Neural cell (in vitro differentiated cells): ENCODE measurements around the gene CCDC136. TPM values are rescaled to one million over a fixed set of nuclear protein-coding genes. Genes with fewer than 3 reads are reported as not detected.

ENCODE experiments used
- H2AFZ ChIP-seq: fragments of 200-600, 300-800 bp; sonication (generic), shearing (Covaris generic); 2 replicates; pipeline ENCODE4 v1.6.0; 2014; ENCODE audit warnings: low read depth, mild to moderate bottlenecking, antibody characterized with exemption, low read length, moderate library complexity
- H3F3A ChIP-seq: fragments of 200-600 bp; shearing (Covaris generic); 2 replicates; pipeline ENCODE4 v1.6.1; 2016; ENCODE audit warnings: mild to moderate bottlenecking, moderate library complexity, mixed read lengths, antibody characterized with exemption, low read length; ENCODE audit not compliant: insufficient read depth, poor library complexity, severe bottlenecking
- H3K27ac ChIP-seq: fragments of 200-600, 300-800 bp; sonication (generic), shearing (Covaris generic); 2 replicates; pipeline ENCODE4 v1.5.1; 2014; ENCODE audit warnings: mild to moderate bottlenecking, low read length, moderate library complexity
- H3K27me3 ChIP-seq: fragments of 300-800, 200-600 bp; sonication (generic), shearing (Covaris generic); 2 replicates; pipeline ENCODE4 v1.6.0; 2014; ENCODE audit warnings: mild to moderate bottlenecking, low read depth, low read length, moderate library complexity; ENCODE audit not compliant: insufficient read depth
- H3K36me3 ChIP-seq: fragments of 300-800, 200-600 bp; sonication (generic), shearing (Covaris generic); 2 replicates; pipeline ENCODE4 v1.5.1; 2014; ENCODE audit warnings: mild to moderate bottlenecking, antibody characterized with exemption, low read length, moderate library complexity; ENCODE audit not compliant: insufficient read depth
- H3K4me2 ChIP-seq: fragments of 300-800, 200-600 bp; sonication (generic), shearing (Covaris generic); 2 replicates; pipeline ENCODE4 v1.6.0; 2014; ENCODE audit warnings: mild to moderate bottlenecking, low read length
- H3K4me3 ChIP-seq: fragments of 300-800, 200-600 bp; sonication (generic), shearing (Covaris generic); 2 replicates; pipeline ENCODE4 v1.5.1; 2014; ENCODE audit warnings: mild to moderate bottlenecking, low read length, moderate library complexity
- H3K79me2 ChIP-seq: fragments of 200-600 bp; shearing (Covaris generic); replicated peaks from 2 replicates; pipeline ENCODE4 v1.6.0; 2014; ENCODE audit warnings: mild to moderate bottlenecking, low read length, moderate library complexity; ENCODE audit not compliant: insufficient read depth
- H3K9ac ChIP-seq: fragments of 300-800, 200-600 bp; sonication (generic), shearing (Covaris generic); 2 replicates; pipeline ENCODE4 v1.6.1; 2016; ENCODE audit warnings: mild to moderate bottlenecking, low read length, mixed read lengths
- H3K9me2 ChIP-seq: fragments of 200-600 bp; shearing (Covaris generic); 2 replicates; pipeline ENCODE4 v1.6.1; 2016; ENCODE audit warnings: mild to moderate bottlenecking, low read length, mixed read lengths; ENCODE audit not compliant: insufficient read depth
- H3K9me3 ChIP-seq: fragments of 200-600, 300-800 bp; sonication (generic), shearing (Covaris generic); 2 replicates; pipeline ENCODE4 v1.6.1; 2016; ENCODE audit warnings: mild to moderate bottlenecking, mixed run types, low read length, moderate library complexity, mixed read lengths
- H4K20me1 ChIP-seq: fragments of 200-600 bp; shearing (Covaris generic); 2 replicates; pipeline ENCODE4 v1.6.1; 2016; ENCODE audit warnings: mild to moderate bottlenecking, mixed run types; ENCODE audit not compliant: insufficient read depth
- CTCF ChIP-seq: fragments of 450-650 bp; IDR thresholded peaks from 2 replicates; pipeline ENCODE4 v1.5.1; 2014; ENCODE audit warnings: antibody characterized with exemption, mild to moderate bottlenecking, moderate library complexity; ENCODE audit not compliant: poor library complexity, severe bottlenecking
- EP300 ChIP-seq: fragments of 450-650 bp; conservative IDR thresholded peaks from 2 replicates; pipeline ENCODE4 v1.6.1; 2014; ENCODE audit warnings: antibody characterized with exemption, mild to moderate bottlenecking, moderate library complexity; ENCODE audit not compliant: poor library complexity, severe bottlenecking
- EZH2 ChIP-seq: fragments of 200-600, 300-800 bp; shearing (Covaris generic), sonication (generic); IDR thresholded peaks from 2 replicates; pipeline ENCODE4 v1.6.1; 2014; ENCODE audit warnings: antibody characterized with exemption, low read length, borderline replicate concordance, mild to moderate bottlenecking; ENCODE audit not compliant: insufficient read depth, poor library complexity, severe bottlenecking
- MXI1 ChIP-seq: fragments of 450-650 bp; conservative IDR thresholded peaks from 2 replicates; pipeline ENCODE4 v1.6.1; 2014; ENCODE audit warnings: antibody characterized with exemption, mild to moderate bottlenecking; ENCODE audit not compliant: poor library complexity, severe bottlenecking
- POLR2AphosphoS5 ChIP-seq: IDR thresholded peaks from 2 replicates; pipeline ENCODE4 v1.6.1; 2012
- RAD21 ChIP-seq: fragments of 450-650 bp; conservative IDR thresholded peaks from 2 replicates; pipeline ENCODE4 v1.6.1; 2014; ENCODE audit warnings: antibody characterized with exemption, mild to moderate bottlenecking, moderate library complexity
- REST ChIP-seq: IDR thresholded peaks from 2 replicates; pipeline ENCODE4 v1.6.1; 2012; ENCODE audit warnings: borderline replicate concordance
- SMC3 ChIP-seq: fragments of 450-650 bp; conservative IDR thresholded peaks from 2 replicates; pipeline ENCODE4 v1.6.1; 2014; ENCODE audit warnings: antibody characterized with exemption, mild to moderate bottlenecking, moderate library complexity; ENCODE audit not compliant: poor library complexity
- TAF1 ChIP-seq: IDR thresholded peaks from 2 replicates; pipeline ENCODE4 v1.6.1; 2012; ENCODE audit warnings: low read depth
- polyA plus RNA-seq: library from polyadenylated mRNA; depleted of rRNA; stranded (reverse); fragments of >200 nt; gene quantifications from 2 replicates; pipeline ENCODE4 v1.2.3, GENCODE V29; 2014

CCDC136 gene
- polyA plus RNA-seq, 1 donor from 2014 or later, result 42.5 TPM

GRCh38 chr7:128788446-128789412, 3.0 kb upstream of the CCDC136 start:
- H3K27ac ChIP-seq, result no peak overlapping the region

More at GRCh38 chr7:128788446-128789412, 3.0 kb upstream of the CCDC136 start:
- H3K9ac ChIP-seq, result no peak overlapping the region
- no peaks in the 10 kb centered on the region for H3F3A ChIP-seq
- no peak overlapping the region for H3K4me2 ChIP-seq
- no peaks in the 10 kb centered on the region for H3K36me3 ChIP-seq
- H3K4me3 ChIP-seq, result no peak overlapping the region
- H2AFZ ChIP-seq, result no peak overlapping the region
- no peaks in the 10 kb centered on the region for H3K27me3 ChIP-seq
- TF ChIP-seq EP300 (no peak), RAD21 (no peak), TAF1 (no peak), SMC3 (no peak), EZH2 (no peak), POLR2AphosphoS5 (no peak), REST (no peak), CTCF (no peak), MXI1 (no peak)
- H3K9me3 ChIP-seq, result no peaks in the 10 kb centered on the region
- no peaks in the 10 kb centered on the region for H4K20me1 ChIP-seq
- H3K79me2 ChIP-seq, result peaks cover 6% of the 10 kb centered on the region
- no peaks in the 10 kb centered on the region for H3K9me2 ChIP-seq
